GM18507 (cell line): Measurements from ENCODE around the gene ETAA1.
A peak's percentile ranks its signal among the peaks of the same experiment; 100 is the strongest.

ENCODE experiments used
- DNase-seq: peaks from one replicate; pipeline ENCODE4 v3.0.0; 2011; ENCODE audit warnings: low read depth; ENCODE audit not compliant: insufficient read length; ENCODE audit errors: extremely low spot score
- FAIRE-seq: peaks from 2 replicates; lab custom pipeline; 2011; peaks lifted over from hg19 to GRCh38; lab: Jason Lieb, UNC

Gene ETAA1

DNA sequence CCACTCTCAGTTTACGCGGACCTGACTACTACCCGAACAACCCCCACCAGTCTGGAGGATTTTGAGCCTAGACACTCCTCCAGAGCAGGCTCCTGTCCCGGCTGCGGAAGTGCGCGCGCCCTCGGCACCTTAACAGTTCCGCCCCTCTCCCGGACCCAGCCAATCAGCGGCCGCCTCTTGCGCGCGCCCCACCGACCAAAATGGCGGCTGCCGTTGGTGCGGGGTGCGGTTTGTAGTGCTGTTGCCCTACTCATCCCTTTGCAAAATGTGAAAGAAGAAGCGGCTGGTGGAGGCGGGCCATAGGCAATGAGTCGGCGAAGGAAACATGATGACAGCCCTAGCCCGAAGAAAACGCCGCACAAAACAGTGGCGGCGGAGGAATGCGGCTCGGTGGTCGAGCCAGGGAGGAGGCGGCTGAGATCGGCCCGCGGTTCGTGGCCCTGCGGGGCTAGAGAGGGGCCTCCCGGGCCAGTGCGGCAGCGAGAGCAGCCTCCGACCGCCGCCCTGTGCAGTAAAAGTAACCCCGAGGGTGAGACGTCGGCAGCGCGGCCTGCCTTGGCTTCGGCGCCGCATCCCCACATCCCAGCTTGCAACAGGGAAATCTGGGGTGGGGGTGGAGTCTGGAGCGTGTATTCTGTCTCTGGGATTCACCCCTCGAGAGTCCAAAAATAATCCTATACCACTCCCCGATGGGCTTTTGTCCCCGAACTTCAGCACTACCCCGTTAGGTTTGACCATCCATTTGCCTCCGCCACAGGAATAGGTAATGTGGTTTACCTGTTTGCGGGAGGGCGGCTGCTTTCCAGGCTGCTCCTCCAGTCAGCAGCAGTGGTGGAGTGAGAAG is at the start of gene ETAA1:
Gene ETAA1 (plus strand): TSS at position 191 of the 844 bp plus-strand sequence. CDS start 116 bp downstream, at position 307.
- peak; percentile 87 for FAIRE-seq

DNA sequence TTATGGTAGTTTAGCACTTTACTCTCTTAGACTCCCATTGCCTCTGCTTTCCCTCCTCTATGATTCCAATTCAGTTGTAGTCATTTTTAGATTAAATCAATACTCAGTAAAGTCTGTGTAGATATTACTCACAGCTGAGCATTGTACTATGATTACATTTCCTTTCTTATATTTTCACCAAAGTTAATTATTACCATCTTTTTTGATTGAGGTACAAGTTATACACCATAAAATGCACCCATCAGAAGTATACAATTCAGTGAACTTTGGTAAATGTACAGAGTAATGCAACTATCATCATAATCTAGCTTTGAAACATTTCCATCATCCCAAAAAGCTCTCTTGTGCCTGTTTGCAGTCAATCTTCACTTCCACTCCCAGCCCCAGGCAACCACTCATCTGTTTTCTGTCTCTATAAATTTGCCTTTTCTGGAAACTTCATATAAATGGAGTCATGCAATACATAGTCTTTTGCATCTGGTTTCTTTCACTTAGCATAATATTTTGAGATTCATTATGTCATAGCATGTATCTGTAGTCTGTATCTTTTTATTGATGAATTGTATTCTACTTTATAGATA is 30.2 kb upstream of the ETAA1 start:
- DNase-seq (no peak), FAIRE-seq (no peak)

More for the DNA sequence above, at the start of gene ETAA1:
- DNase-seq = peak; percentile 92

DNA sequence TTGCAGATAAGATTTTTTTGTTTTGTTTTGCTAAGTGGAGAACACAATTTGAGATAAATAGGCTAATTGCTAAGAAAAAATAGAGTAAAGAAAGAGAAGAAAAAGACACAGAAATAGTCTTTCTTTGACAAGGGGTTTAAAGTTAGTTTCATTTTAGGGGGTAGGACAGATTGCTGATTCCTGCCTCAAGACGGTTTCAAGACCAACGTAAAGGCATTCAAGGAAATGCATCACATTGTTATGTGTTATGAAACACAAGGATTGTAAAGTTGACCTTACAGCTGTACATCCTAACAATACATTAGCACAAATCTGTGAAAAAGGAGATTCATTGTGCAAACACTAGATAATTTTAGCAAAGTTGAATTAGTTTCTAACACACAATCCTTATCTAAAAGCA is 22.7 kb upstream of the ETAA1 start:
- FAIRE-seq (no peak), DNase-seq (no peak)

DNA sequence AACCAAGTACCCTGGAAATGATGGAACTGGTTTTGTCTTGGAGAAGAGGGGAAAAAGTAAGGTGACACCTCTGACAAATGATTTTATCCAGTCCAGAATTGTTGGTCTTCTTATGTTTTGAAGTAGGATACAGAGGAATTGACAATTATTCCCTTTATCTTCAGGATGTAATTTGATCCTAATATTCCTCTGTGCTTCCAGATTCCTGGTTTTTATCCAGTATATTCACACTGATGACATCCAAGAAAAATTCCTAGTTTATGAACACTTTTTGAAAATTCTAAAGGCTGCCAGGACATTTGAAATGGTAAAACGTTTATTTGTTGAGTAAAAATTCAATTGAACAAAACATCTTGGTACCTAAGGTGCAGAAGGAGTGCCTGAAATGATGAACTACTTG is 22.2 kb upstream of the ETAA1 start:
- FAIRE-seq = no peak
- no peak for DNase-seq

DNA sequence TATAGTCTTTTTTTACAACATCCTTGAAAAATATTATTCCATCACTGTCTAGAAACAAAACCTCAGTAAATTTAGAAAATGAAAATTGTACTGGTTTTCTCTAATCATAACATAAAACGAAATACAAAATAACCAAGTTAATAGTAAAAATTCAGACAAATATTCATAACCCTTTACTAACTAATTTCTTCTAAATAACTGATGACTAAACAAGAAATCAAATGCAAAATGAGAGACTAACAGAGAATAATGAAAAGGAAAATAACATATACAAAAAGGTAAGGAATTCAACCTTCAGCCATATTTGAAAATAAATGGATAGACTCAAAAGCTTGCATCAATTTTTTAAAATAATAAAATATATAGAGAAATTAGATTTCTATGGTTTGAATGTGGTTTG is 18.6 kb upstream of the ETAA1 start:
- FAIRE-seq (no peak), DNase-seq (no peak)

DNA sequence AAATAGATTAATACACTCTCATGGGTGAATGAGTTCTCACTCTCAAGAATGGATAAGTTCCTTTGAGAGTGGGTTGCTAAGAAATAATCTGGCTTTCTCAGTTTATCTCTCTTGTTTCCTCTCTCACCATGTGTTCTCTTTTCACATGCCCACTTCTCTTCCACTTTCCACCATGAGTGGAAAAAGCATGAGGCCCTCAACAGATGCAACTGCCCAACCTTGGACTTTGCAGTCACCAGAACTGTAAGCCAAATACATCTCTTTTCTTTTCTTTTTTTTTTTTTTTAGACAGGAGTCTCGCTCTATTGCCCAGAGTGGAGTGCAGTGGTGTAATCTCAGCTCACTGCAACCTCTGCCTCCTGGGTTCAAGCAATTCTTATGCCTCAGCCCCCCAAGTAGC is 18.1 kb upstream of the ETAA1 start:
- FAIRE-seq (no peak), DNase-seq (no peak)

DNA sequence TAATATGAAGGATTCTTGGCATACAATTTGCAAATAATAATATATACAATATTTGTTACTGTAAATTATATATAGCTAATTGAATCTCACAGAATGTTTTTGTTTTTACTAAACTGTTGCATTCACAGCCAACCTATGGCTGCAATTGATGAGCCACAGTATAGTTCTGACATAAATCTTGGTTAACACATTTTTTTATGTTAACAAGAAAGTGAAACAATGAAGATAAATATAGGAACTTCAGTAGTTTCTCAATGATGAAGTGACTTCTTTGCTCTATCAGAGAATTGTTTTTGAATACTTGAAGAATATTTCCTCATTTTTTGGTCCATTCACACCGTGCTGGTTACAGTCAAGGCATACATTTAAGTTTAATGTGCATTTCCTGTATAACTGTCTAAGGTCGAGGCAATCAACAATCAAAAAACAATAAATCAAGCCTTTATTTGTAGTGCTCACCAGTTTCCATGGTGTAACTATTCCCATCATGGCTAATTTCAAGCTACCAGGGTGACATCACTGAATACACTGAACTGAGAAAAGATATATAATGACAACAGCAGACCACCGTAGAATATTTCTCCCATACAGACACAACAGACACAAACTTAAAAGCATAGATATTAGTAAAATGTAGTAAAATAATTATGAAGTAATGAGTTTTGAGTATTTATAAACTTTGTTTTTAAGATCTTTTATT is 12.9 kb upstream of the ETAA1 start:
- FAIRE-seq = peak; percentile 26

DNA sequence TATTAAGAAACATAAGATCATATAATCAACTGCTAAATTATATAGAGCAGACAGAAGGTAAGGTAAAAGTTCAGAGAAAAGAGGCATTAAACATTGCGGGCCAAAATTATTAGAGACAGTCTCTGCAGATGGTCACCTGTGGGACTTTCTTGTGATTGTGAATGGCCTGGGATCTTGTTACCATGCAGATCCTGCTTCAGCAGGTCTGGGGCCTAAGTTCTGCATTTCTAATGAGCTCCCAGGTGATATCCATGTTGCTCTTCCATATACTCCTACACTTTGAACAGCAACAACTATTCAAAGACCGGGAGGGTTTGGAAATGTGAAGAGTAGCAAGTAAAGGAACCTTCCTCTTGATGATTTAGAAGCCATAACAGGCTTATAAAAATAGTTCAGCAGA is 8.5 kb upstream of the ETAA1 start:
- no peak for FAIRE-seq

More for the DNA sequence above, 12.9 kb upstream of the ETAA1 start:
- DNase-seq = no peak

DNA sequence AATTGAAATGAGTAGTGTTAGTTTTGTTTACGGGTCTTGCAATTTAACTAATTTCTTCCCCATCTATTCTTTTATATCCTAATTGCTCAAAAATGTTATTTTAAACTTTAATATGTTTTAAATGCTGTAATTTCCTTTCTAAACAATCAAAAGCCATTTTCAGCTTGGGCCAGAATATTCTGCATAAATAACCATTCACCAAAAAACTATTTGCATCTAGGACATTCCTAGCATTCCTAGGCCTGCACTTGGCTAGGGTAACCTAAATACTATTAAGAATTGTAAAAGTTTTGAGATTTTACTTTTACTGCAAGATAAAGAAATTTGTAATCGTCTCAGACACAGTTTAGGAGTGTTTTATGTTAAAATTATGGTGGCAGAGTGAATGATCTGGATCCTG is 7.8 kb upstream of the ETAA1 start:
- FAIRE-seq (no peak), DNase-seq (no peak)

More for the DNA sequence above, 8.5 kb upstream of the ETAA1 start:
- DNase-seq = no peak

DNA sequence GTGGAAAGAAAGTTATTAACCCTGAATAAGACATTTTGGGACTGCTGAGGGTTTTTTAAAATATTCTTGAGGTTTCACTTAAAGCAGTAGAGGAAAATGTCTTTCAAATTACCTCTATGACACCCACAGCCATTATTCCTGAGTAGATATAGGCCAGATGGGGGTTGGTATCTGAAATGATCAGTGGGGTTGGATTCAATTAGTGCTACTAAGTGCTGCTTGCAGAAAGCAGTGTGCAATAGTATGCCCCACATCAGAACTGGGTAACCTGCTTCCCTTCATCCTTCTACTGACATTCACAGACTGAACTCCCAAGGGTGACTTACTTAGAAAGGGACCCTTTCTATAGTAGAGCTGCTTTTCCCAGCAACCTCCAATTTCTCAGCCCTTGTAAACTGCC is 7.3 kb upstream of the ETAA1 start:
- no peak for FAIRE-seq
- no peak for DNase-seq

DNA sequence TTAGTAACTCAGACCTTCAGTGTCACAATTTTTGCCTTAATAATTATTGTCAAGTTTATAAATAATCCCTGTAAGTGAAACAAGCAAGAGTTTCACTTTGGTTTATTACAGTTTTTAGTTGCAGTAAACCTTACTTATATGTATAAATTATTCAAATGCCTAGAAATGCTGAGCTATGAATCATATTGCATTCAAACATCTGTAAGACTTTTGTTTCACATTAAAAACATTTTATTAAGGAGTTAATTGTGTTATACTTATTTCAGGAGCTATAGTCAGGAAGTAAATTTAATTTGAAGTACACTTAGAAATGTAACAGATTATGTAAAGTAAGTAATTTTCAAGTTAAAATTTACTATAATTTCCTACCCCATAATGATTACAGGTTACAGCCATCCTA is 3.9 kb upstream of the ETAA1 start:
- DNase-seq (no peak), FAIRE-seq (no peak)

DNA sequence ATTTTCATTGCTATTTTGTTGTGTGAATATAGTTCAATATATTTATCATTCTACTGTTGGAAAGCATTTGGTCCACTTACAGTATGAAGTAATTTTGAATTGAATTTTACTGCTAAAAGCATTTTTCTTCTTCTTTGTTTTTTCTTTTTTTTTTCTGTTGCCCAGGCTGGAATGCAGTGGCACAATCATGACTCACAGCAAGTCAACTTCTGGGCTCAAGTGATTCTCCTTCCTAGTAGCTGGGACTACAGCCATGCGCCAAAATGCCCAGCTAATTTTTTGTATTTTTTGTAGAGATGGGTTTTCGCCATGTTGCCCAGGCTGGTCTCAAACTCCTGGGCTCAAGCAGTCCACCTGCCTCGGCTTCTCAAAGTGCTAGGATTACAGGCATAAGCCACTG is 2.4 kb upstream of the ETAA1 start:
- no peak for FAIRE-seq
- DNase-seq = no peak

DNA sequence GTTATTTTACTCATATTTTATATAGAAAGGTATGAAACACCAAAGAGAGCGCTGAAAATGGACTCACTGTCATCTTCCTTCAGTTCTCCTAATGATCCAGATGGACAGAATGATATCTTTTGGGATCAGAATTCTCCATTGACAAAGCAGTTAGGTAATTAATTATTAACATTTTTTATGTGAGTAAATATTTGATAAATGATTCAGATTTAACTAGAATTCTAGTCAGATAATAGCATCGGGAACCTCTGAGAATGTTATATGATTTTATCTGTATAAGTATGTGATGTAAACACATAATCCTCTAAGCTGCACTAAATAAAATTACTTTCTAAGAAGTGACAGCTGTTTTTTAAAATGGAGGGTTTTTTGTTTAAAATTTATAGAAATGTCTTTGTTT is 2.0 kb downstream of the ETAA1 start:
- peak; percentile 45 for FAIRE-seq
- no peak for DNase-seq

DNA sequence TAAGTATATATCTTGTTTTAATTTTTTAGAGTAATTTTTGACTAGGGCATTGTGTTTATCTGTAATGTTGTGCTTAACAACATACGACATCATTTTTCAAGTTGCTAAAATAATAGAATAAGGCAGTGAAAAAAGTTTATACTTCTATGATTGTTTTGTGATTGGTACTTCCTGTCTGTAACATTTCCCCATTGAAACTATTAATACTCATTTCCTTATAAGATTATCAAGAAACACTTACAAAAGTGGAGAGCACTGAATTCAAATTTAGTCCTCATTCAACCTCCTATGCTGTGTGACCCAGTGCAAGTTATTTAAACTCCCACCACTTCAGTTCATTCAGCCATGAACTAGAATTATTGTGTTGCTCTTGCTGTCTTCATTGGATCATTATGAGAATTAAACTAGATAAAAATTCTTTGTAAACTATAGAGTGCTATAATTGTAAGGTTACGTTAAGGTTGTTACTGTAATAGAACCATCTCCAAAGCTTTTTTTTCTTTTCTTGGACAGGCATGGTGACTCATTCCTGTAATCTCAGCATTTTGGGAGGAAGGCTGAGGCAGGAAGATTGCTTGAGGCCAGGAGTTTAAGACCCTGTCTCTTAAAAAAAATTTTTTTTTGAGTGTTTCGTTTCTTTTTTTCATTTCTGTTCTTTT is 2.8 kb downstream of the ETAA1 start:
- no peak for DNase-seq
- FAIRE-seq = no peak

DNA sequence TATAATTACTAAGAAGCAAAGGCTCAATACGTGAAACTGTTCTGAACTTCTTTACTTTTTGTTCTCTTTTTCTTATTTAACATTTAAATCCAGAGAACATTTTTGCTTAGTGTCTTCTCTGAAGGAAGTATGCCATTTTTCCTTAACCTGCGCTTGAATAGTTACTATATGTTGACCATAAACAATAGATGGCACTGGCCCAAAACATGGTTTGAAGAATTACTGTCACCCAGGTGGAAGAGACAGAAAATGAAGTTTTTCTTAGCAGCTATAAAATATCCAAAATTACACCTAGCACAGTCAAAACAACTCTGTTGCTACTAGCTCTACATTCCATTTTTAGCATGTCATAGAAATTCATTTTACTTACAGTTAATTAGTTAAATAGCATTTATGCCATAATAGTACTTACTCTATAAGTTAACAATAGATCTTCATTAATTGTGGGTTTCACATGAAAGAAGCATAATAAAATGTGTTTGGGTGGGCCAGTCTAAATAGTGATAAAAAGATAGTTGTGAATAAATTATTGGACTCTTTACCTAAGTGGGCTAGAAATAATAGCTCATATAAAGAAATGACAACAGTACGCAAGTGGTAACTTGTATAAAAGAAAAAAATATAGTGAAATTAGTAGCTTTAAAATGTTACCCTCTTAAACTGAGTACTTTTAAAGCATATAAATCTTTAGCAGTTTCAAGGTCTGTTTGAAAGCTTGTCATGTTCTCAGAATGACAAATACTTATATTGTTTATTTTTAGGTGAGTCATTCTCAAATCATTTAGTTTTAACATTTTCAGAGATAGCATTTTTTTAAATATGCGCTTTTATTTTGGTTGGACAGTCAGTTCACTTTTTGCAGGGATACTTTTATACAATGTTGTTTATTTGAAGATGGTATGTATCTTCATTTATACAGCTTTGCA is 3.7 kb downstream of the ETAA1 start:
- DNase-seq (no peak), FAIRE-seq (no peak)

DNA sequence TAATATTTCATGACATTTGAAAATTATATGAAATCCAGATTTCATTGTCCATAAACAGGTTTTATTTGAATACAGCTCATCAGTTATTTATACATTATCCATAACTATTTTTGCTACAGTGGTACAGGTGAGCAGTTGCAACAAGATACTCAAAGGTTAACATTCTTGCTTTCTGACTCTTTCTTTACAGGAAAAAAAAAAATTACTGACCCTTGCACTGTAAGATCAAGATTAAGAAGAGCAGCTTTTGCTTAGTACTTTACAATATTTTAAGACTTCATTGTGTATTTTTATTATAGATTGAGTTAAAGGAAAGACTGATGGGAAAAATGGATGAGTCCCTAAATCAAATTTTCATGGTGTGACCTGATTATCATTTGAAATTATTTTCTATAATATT is 11.2 kb downstream of the ETAA1 start:
- FAIRE-seq (no peak), DNase-seq (no peak)

DNA sequence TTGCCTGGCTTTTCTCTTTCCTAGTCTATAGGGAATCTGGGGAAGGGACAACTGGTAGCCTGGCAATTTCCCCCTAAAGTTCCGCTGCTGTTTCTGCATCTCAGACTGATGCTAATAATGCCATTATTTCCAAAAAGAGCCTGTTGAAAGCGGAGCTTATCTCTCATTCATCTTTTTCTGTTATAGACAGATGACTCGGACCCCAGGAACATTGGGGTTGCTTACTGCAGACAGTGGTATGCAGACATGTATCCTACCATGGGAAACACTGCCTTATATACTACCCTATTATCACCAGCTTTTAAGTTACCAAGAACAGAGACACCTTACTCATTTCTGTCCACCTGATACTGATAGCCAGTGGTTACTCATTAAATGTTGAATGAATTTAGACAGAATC is 15.3 kb downstream of the ETAA1 start:
- FAIRE-seq = no peak
- DNase-seq = no peak

DNA sequence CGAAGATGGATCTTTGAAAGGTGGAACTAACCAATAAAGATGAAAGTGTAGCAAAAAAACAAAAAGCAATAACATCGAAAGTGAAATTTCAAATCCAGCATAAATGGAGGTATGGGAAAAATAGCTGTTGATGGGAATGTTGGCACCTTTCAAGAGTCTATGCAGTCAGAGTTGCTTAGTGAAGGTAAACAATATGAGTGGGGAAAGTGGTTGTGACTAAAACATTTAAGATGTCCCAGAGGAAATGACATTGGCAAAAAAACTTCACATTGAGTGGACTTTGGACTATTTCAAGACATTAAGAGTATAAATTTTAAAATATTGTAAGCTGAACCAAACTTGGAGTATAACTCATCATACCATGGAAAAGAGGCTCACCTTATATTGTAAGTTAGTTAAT is 17.7 kb downstream of the ETAA1 start:
- no peak for FAIRE-seq
- no peak for DNase-seq

DNA sequence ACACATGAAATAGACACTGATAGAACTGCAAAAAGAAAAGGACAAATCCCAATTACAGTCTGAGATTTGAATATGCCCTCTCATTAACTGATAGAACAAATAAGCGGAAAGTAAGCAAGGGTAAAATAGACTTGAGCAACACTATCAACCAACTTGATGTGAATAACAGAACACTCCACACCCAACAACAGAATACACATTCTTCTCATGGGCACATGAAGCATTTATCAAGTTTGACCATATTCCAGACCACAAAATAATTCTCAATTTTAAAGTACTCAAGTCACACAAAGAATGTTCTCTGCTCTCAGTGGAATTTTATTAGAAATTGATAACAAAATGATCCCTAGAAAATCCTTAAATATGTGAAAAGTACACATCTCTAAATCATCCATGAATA is 19.0 kb downstream of the ETAA1 start:
- DNase-seq (no peak), FAIRE-seq (no peak)
